ENCODE data around the gene C1orf50. TPM values are rescaled to one million over a fixed set of nuclear protein-coding genes. Genes with fewer than 3 reads are reported as not detected.
"Not testable (repeated sequence)": the region's sequence is repeated elsewhere in the genome, so short reads cannot be mapped to it uniquely, and the experiment has no call there.

Gene C1orf50
- total and polyA plus RNA-seq, 2 donors (not counting 3 experiments of a cell fraction or from before 2014, with no cell fraction given), result 4.8 to 7.4 TPM

GRCh38 chr1:42723511-42723910, 43.5 kb upstream of the C1orf50 start:
- Histone ChIP-seq H3K9me1 (replicated peaks; ENCODE audit: control insufficient read depth, extremely low read depth, insufficient read depth, low read length) (no peaks in the 10 kb centered on the region), H3K27ac (ENCODE audit: insufficient read depth, low read depth, low read length) (no peak overlapping the region), H3K79me2 (ENCODE audit: control insufficient read depth, insufficient read depth, low read length) (no peaks in the 10 kb centered on the region), H3K9me3 (replicated peaks; ENCODE audit: control insufficient read depth, insufficient read depth, low read length) (no peaks in the 10 kb centered on the region), H3K4me2 (ENCODE audit: insufficient read depth, low read length) (no peak overlapping the region), H4K20me1 (replicated peaks; ENCODE audit: control insufficient read depth, extremely low read depth, insufficient read depth, low read length) (no peaks in the 10 kb centered on the region), H2AFZ (ENCODE audit: low read depth, low read length) (no peak overlapping the region), H3K4me3 (replicated peaks in 1 of 3; ENCODE audit: insufficient read depth in 1 of 3, low read depth in 1 of 3, low read length in 3 of 3) (no peak overlapping the region), H3K9ac (replicated peaks; ENCODE audit: extremely low read depth, insufficient read depth, low read length) (no peak overlapping the region), H3K27me3 (ENCODE audit: control insufficient read depth in 2 of 2, insufficient read depth in 2 of 2, low read length in 2 of 2) (no peaks in the 10 kb centered on the region), H3K36me3 (ENCODE audit: control insufficient read depth in 2 of 2, extremely low read depth in 1 of 2, insufficient read depth in 2 of 2, low read length in 2 of 2) (no peaks in the 10 kb centered on the region), H3K4me1 (ENCODE audit: control insufficient read depth, extremely low read depth, insufficient read depth, low read length) (no peaks in the 10 kb centered on the region)
- no peak for FAIRE-seq
- intact Hi-C loops (cut with micrococcal nuclease), result no loop called here
- no peak for DNase-seq (ENCODE audit: low read depth, low spot score)
- TF ChIP-seq, protein P1, sequence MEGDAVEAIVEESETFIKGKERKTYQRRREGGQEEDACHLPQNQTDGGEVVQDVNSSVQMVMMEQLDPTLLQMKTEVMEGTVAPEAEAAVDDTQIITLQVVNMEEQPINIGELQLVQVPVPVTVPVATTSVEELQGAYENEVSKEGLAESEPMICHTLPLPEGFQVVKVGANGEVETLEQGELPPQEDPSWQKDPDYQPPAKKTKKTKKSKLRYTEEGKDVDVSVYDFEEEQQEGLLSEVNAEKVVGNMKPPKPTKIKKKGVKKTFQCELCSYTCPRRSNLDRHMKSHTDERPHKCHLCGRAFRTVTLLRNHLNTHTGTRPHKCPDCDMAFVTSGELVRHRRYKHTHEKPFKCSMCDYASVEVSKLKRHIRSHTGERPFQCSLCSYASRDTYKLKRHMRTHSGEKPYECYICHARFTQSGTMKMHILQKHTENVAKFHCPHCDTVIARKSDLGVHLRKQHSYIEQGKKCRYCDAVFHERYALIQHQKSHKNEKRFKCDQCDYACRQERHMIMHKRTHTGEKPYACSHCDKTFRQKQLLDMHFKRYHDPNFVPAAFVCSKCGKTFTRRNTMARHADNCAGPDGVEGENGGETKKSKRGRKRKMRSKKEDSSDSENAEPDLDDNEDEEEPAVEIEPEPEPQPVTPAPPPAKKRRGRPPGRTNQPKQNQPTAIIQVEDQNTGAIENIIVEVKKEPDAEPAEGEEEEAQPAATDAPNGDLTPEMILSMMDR (IDR thresholded peaks at IDR 0.05; ENCODE audit: extremely low read depth in 1 of 2, insufficient read depth in 1 of 2, low read depth in 1 of 2, low read length in 2 of 2), result no peak
- TF ChIP-seq GATA2 (IDR thresholded peaks at IDR 0.05; ENCODE audit: insufficient read depth, insufficient read length, low read depth, low read length) (no peak), POLR2AphosphoS5 (IDR thresholded peaks at IDR 0.05; ENCODE audit: insufficient read depth, low read depth, low read length) (no peak), MYC (IDR thresholded peaks at IDR 0.05; ENCODE audit: low read depth, low read length) (no peak), EZH2 (IDR thresholded peaks at IDR 0.05; ENCODE audit: borderline replicate concordance, low read depth, low read length, severe bottlenecking) (no peak), POLR2A (IDR thresholded peaks at IDR 0.05; ENCODE audit: low read depth, low read length) (no peak)
- ChIA-PET POLR2A (no interaction called here), CTCF (interaction anchor here (0.8 kb wide), 1 partner anchor 10 kb away, joined by 3 read pairs; no protein-coding TSS in a partner anchor)
- BruUV-seq (replicated peaks), result no TSS peak
- dilution Hi-C loops (cut with MboI; ENCODE audit: extremely low pct_ligation_motif_present, low sequenced_read_pairs), result no loop called here

DNA sequence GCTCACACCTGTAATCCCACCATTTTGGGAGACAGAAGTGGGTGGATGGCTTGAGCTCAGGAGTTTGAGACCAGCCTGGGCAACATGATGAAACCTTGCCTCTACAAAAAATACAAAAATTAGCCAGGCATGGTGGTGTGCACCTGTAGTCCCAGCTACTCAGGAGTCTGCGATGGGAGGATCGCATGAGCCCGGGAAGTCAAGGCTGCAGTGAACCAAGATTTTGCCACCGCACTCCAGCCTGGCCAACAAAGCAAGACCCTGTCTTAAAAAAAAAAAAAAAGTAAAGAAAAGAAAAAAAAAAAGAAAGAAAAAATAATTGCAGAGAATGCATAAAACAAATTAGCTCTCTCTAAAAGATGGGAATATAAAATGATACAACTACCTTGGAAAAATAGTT, 41.2 kb upstream of the C1orf50 start:
- H3K27ac ChIP-seq (ENCODE audit: insufficient read depth, low read depth, low read length); H3K4me1 ChIP-seq (ENCODE audit: control insufficient read depth, extremely low read depth, insufficient read depth, low read length); H3K9ac ChIP-seq (replicated peaks; ENCODE audit: extremely low read depth, insufficient read depth, low read length); DNase-seq (ENCODE audit: low read depth, low spot score); H3K4me3 ChIP-seq (replicated peaks in 1 of 3; ENCODE audit: insufficient read depth in 1 of 3, low read depth in 1 of 3, low read length in 3 of 3); H4K20me1 ChIP-seq (replicated peaks; ENCODE audit: control insufficient read depth, extremely low read depth, insufficient read depth, low read length); H3K9me3 ChIP-seq (replicated peaks; ENCODE audit: control insufficient read depth, insufficient read depth, low read length); H3K79me2 ChIP-seq (ENCODE audit: control insufficient read depth, insufficient read depth, low read length); BruUV-seq (replicated peaks); H3K9me1 ChIP-seq (replicated peaks; ENCODE audit: control insufficient read depth, extremely low read depth, insufficient read depth, low read length); FAIRE-seq; POLR2A ChIA-PET; dilution Hi-C loops (cut with MboI; ENCODE audit: extremely low pct_ligation_motif_present, low sequenced_read_pairs); intact Hi-C loops (cut with micrococcal nuclease); H3K27me3 ChIP-seq (ENCODE audit: control insufficient read depth in 2 of 2, insufficient read depth in 2 of 2, low read length in 2 of 2); H3K36me3 ChIP-seq (ENCODE audit: control insufficient read depth in 2 of 2, extremely low read depth in 1 of 2, insufficient read depth in 2 of 2, low read length in 2 of 2); H2AFZ ChIP-seq (ENCODE audit: low read depth, low read length); H3K4me2 ChIP-seq (ENCODE audit: insufficient read depth, low read length): not testable (repeated sequence)
- CTCF ChIA-PET, result interaction anchor here (1.4 kb wide), 1 partner anchor 348 kb away, joined by 4 read pairs; no protein-coding TSS in a partner anchor

Data from endothelial cell of umbilical vein (primary cell).